Measurements from ENCODE around the gene CCDC3.

GRCh38 chr10:12993595-12993994 is 7.9 kb downstream of the CCDC3 start:
- TF ChIP-seq, protein P1, sequence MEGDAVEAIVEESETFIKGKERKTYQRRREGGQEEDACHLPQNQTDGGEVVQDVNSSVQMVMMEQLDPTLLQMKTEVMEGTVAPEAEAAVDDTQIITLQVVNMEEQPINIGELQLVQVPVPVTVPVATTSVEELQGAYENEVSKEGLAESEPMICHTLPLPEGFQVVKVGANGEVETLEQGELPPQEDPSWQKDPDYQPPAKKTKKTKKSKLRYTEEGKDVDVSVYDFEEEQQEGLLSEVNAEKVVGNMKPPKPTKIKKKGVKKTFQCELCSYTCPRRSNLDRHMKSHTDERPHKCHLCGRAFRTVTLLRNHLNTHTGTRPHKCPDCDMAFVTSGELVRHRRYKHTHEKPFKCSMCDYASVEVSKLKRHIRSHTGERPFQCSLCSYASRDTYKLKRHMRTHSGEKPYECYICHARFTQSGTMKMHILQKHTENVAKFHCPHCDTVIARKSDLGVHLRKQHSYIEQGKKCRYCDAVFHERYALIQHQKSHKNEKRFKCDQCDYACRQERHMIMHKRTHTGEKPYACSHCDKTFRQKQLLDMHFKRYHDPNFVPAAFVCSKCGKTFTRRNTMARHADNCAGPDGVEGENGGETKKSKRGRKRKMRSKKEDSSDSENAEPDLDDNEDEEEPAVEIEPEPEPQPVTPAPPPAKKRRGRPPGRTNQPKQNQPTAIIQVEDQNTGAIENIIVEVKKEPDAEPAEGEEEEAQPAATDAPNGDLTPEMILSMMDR (IDR thresholded peaks at IDR 0.05) = no peak
- TF ChIP-seq RNF2 (IDR thresholded peaks at IDR 0.05; ENCODE audit: borderline replicate concordance, low read depth) (no peak), POLR2A (IDR thresholded peaks at IDR 0.05; ENCODE audit: low read length) (no peak)
